Naive thymus-derived CD4-positive, alpha-beta T cell (primary cell): ENCODE results near the gene BTBD19. TPM values are rescaled to one million over a fixed set of nuclear protein-coding genes. Genes with fewer than 3 reads are reported as not detected.
"Not testable (repeated sequence)": the region's sequence is repeated elsewhere in the genome, so short reads cannot be mapped to it uniquely, and the experiment has no call there.

ENCODE experiments used
- ATAC-seq: fragments of 150-1000 bp; cut with Tn5 transposase; 2 replicates; pipeline ENCODE4 v1.10.0; 2021; ENCODE audit warnings: mild to moderate bottlenecking, moderate library complexity
- CTCF ChIA-PET: fragments of 350-600 bp; sonication (Branson Sonifier 250); formaldehyde crosslinking; loops from one replicate; lab custom pipeline; 2021; ENCODE audit warnings: antibody characterized with exemption; lab: Charles Lee
- POLR2A ChIA-PET: fragments of 350-600 bp; sonication (Branson Sonifier 250); formaldehyde crosslinking; loops from one replicate; lab custom pipeline; 2021; ENCODE audit warnings: antibody characterized with exemption, inconsistent platforms; lab: Charles Lee
- DNase-seq, 9 donors: peaks; one replicate each; pipeline versions ENCODE4 v3.0.0 to v3.0.0-alpha.2; 2020 to 2022; ENCODE audit warnings: mixed read lengths in 1 of 9
- H3K27ac ChIP-seq: one replicate; pipeline ENCODE4 v1.7.0; 2013; ENCODE audit warnings: mild to moderate bottlenecking, low read depth, low read length, moderate library complexity
- H3K27me3 ChIP-seq, 2 donors: one replicate each; pipeline ENCODE4 v1.7.0; 2013; ENCODE audit warnings: low read length in 2 of 2, mild to moderate bottlenecking in 2 of 2, moderate library complexity in 2 of 2; ENCODE audit not compliant: control insufficient read depth in 2 of 2, insufficient read depth in 2 of 2
- H3K36me3 ChIP-seq, 3 experiments: 1 replicate in 2 of 3; 2 replicates in 1 of 3; pipeline ENCODE4 v1.7.0; 2013; ENCODE audit warnings: low read length in 3 of 3, mild to moderate bottlenecking in 3 of 3, moderate library complexity in 1 of 3; ENCODE audit not compliant: insufficient read depth in 3 of 3, control insufficient read depth in 2 of 3
- H3K4me1 ChIP-seq, 2 donors: one replicate each; pipeline ENCODE4 v1.7.0; 2013; ENCODE audit warnings: low read length in 2 of 2, mild to moderate bottlenecking in 2 of 2, moderate library complexity in 1 of 2; ENCODE audit not compliant: control insufficient read depth in 2 of 2, insufficient read depth in 2 of 2
- H3K4me3 ChIP-seq: 2 replicates; pipeline ENCODE4 v1.7.0; 2013; ENCODE audit warnings: mild to moderate bottlenecking, low read length
- H3K9me3 ChIP-seq, 3 experiments: 1 replicate in 2 of 3; 2 replicates in 1 of 3; pipeline ENCODE4 v1.7.0; 2013; ENCODE audit warnings: low read length in 3 of 3; ENCODE audit not compliant: control insufficient read depth in 2 of 3
- H3K27ac Mint-ChIP-seq, 9 donors: one replicate each; pipeline ENCODE4 v1.8.0; 2020 to 2022; ENCODE audit warnings: mixed read lengths in 9 of 9, mild to moderate bottlenecking in 8 of 9, moderate library complexity in 5 of 9, inconsistent platforms in 2 of 9
- H3K27me3 Mint-ChIP-seq, 5 donors: one replicate each; pipeline ENCODE4 v1.8.0; 2021 to 2022; ENCODE audit warnings: mixed read lengths in 5 of 5, mild to moderate bottlenecking in 1 of 5
- H3K36me3 Mint-ChIP-seq, 5 donors: one replicate each; pipeline ENCODE4 v1.8.0; 2020 to 2022; ENCODE audit warnings: mixed read lengths in 5 of 5, mild to moderate bottlenecking in 3 of 5, inconsistent platforms in 1 of 5
- H3K4me1 Mint-ChIP-seq, 7 donors: one replicate each; pipeline ENCODE4 v1.8.0; 2020 to 2022; ENCODE audit warnings: mixed read lengths in 7 of 7, mild to moderate bottlenecking in 3 of 7, inconsistent platforms in 1 of 7
- H3K4me3 Mint-ChIP-seq, 10 donors: one replicate each; pipeline ENCODE4 v1.8.0; 2020 to 2022; ENCODE audit warnings: mild to moderate bottlenecking in 10 of 10, mixed read lengths in 10 of 10, moderate library complexity in 6 of 10, inconsistent platforms in 2 of 10
- H3K9me3 Mint-ChIP-seq, 11 donors: one replicate each; pipeline ENCODE4 v1.8.0; 2020 to 2022; ENCODE audit warnings: mixed read lengths in 11 of 11, mild to moderate bottlenecking in 4 of 11, inconsistent platforms in 1 of 11, moderate library complexity in 1 of 11
- intact Hi-C, 2 donors: fragments of 100-400 bp; cut with micrococcal nuclease; formaldehyde crosslinking; loops; one replicate each; pipeline ENCODE4 v1.15.1; 2023
- polyA plus RNA-seq, 2 donors: library from polyadenylated mRNA; unstranded; fragments of 300-500 nt; fragmentation: Illumina TruSeq; gene quantifications; one replicate each; pipeline ENCODE4 v1.2.3, GENCODE V29; 2021
- total RNA-seq, 6 experiments: library from RNA in 5 of 6; stranded (reverse) in 5 of 6; gene quantifications; 1 replicate in 5 of 6; 2 replicates in 1 of 6; pipeline ENCODE4 v1.2.3 and lab custom pipeline; 2021 to 2026

The BTBD19 gene
- total and polyA plus RNA-seq, 7 experiments from 2014 or later: 0.07 to 47.2 (median 12.5) TPM

DNA sequence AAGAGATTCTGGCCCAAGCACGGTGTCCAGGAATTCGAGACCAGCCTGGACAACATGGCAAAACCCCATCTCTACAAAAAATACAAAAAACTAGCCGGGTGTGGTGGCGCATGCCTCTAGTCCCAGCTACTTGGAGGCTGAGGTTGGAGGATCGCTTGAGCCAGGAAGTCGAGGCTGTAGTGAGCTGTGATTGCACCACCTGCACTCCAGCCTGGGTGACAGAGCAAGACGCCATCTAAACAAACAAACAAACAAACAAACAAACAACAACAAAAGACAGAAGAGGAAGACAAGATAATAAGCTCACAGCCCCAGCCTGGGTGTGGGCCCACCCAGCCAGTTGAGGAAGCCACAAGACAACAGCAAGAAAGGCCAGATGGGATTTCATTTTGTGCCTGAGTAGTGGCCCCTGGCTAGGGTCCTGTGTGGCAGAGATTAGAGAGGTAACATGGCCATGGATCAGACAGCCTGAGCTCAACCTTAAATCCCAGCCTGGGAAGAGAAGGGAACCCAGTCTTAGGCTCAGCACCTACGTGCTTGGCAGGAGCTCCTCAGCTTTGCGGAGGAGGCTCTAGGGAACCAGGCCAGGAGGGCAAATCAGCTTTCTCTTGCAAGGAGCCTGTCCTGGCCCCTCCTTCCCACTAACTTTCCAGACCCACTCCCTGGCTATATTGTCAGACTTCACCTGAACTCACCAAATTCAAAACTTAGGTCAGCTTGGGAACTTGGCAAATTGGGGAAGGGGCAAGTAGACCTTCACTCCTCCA is 15.4 kb upstream of the BTBD19 start:
- H3K27ac Mint-ChIP-seq: peak overlapping the region in 1 of 9 donors; percentile 31
- ChIA-PET CTCF (interaction anchor here (0.6 to 2.1 kb wide), 6 partner anchors 8 to 219 kb away, joined by 3 to 7 read pairs (median 5); partner anchors contain the start of genes BTBD19 and UROD), POLR2A (interaction anchor here (0.6 to 5.4 kb wide), 5 partner anchors 17 to 547 kb away, joined by 3 to 52 read pairs (median 4); partner anchors contain the start of genes MUTYH, RPS8 and TOE1)
- no peaks in the 10 kb centered on the region for H3K9me3 ChIP-seq
- ATAC-seq (no peak), DNase-seq (no peak)
- no peaks in the 10 kb centered on the region for H3K4me1 ChIP-seq
- no peaks in the 10 kb centered on the region for H3K27me3 Mint-ChIP-seq
- no peak overlapping the region for H3K4me3 ChIP-seq
- no peak overlapping the region for H3K4me3 Mint-ChIP-seq
- intact Hi-C loops: loop anchor here in 1 of 2 donors (2.0 kb wide), 1 partner anchor 44 kb away; no protein-coding TSS in a partner anchor
- no peaks in the 10 kb centered on the region for H3K9me3 Mint-ChIP-seq
- H3K4me1 Mint-ChIP-seq: peaks cover 0 to 5% (median 2%) of the 10 kb centered on the region in 7 donors
- H3K27me3 ChIP-seq: no peaks in the 10 kb centered on the region
- no peaks in the 10 kb centered on the region for H3K36me3 Mint-ChIP-seq
- H3K27ac ChIP-seq: no peak overlapping the region
- H3K36me3 ChIP-seq: no peaks in the 10 kb centered on the region

DNA sequence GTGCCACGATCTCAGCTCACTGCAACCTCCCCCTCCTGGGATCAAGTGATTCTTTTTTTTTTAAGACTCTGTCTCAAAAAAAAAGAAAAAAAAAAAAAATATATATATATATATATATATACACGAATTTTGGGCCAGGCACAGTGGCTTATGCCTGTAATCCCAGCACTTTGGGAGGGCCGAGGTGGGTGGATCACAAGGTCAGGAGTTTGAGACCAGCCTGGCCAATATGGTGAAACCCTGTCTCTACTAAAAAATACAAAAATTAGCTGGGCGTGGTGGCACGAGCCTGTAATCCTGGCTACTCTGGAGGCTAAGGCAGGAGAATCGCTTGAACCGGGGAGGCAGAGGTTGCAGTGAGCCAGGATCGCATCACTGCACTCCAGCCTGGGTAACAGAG is 10.4 kb upstream of the BTBD19 start:
- H3K9me3 Mint-ChIP-seq, ATAC-seq, H3K4me3 ChIP-seq, H3K9me3 ChIP-seq, H3K27me3 Mint-ChIP-seq, H3K4me3 Mint-ChIP-seq, H3K27ac ChIP-seq, CTCF ChIA-PET, H3K27me3 ChIP-seq, DNase-seq: not testable (repeated sequence)
- H3K36me3 Mint-ChIP-seq: peaks cover 6 to 16% (median 9%) of the 10 kb centered on the region in 5 donors
- peak overlapping the region in 3 of 9 donors; percentile 22 to 93 (median 63) for H3K27ac Mint-ChIP-seq
- H3K4me1 Mint-ChIP-seq: peaks cover 10 to 30% (median 20%) of the 10 kb centered on the region in 7 donors
- intact Hi-C loops: loop anchor here in 1 of 2 donors (2.0 kb wide), 1 partner anchor 39 kb away; no protein-coding TSS in a partner anchor
- Histone ChIP-seq H3K36me3 (peaks cover 1 to 10% (median 4%) of the 10 kb centered on the region in 3 experiments), H3K4me1 (peaks cover 11 to 16% of the 10 kb centered on the region in 2 donors)
- POLR2A ChIA-PET: interaction anchor here (1.5 to 18.7 kb wide), 6 partner anchors 11 to 214 kb away, joined by 5 to 709 read pairs (median 10); partner anchors contain the start of genes BTBD19, HECTD3 and UROD

DNA sequence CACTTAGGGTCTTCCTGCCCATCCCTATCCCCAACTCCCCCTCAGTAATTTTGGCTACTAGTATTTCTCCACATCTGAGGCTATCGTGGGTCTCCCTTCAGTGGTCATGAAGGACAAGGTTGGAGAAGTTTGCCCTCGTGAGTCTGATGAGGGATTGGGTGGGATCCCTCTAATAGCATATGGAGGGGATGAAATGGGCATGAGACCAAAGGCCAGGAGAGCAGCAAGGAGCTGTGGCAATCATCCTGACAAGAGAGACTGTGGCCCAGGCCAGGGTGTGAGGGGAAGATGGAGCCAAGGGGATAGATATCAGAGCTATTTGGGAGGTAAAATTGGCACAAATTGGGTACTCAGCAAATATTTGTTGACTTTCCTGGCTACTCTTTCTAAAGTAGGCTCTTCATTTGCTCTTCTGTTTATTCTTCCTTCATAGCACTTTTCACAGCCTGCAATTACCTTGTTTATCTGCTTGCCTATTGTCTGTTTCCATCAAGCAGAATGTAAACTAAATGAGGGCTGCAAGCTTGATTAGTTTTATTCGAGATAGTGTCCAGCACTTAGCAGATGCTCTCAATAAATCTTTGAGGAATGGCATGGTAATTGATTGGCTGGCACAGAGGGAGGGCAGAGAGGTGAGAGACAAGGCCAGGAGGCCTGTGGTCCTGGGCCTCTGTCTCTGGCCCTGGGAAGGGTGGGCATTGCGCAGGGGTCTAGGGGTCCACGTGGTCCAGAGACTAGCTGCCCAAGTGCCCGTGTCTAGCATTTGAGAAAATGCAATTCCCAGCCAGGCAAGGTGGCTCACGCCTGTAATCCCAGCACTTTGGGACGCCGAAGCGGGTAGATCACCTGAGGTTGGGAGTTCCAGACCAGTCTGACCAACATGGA is 9.6 kb upstream of the BTBD19 start:
- Mint-ChIP-seq H3K27me3 (no peaks in the 10 kb centered on the region), H3K36me3 (peaks cover 11 to 23% (median 15%) of the 10 kb centered on the region in 5 donors), H3K9me3 (no peaks in the 10 kb centered on the region), H3K27ac (peak overlapping the region; percentile 36 to 99 (median 98)), H3K4me1 (peaks cover 15 to 35% (median 26%) of the 10 kb centered on the region in 7 donors), H3K4me3 (peak overlapping the region in 8 of 10 donors; percentile 11 to 96 (median 54))
- ChIA-PET POLR2A (interaction anchor here (0.6 to 18.7 kb wide), 12 partner anchors 13 to 505 kb away, joined by 3 to 709 read pairs (median 10); partner anchors contain the start of genes BTBD19, HECTD3, RPS8 and UROD), CTCF (interaction anchor here (0.8 to 2.3 kb wide), 4 partner anchors 9 to 44 kb away, joined by 5 to 7 read pairs (median 5); partner anchors contain the start of gene PTCH2)
- intact Hi-C loops: loop anchor here in 1 of 2 donors (2.0 kb wide), 1 partner anchor 38 kb away; no protein-coding TSS in a partner anchor
- Histone ChIP-seq H3K36me3 (peaks cover 5 to 19% (median 10%) of the 10 kb centered on the region in 3 experiments), H3K4me3 (no peak overlapping the region), H3K27ac (peak overlapping the region; percentile 94), H3K9me3 (no peaks in the 10 kb centered on the region), H3K4me1 (peaks cover 17 to 24% of the 10 kb centered on the region in 2 donors), H3K27me3 (no peaks in the 10 kb centered on the region)
- ATAC-seq: no peak
- peak in 1 of 9 donors; percentile 7 for DNase-seq

- Histone ChIP-seq H3K4me1 (peaks cover 17 to 24% of the 10 kb centered on the region in 2 donors), H3K36me3 (peaks cover 7 to 30% (median 18%) of the 10 kb centered on the region in 3 experiments), H3K9me3 (no peaks in the 10 kb centered on the region), H3K4me3 (peak within 1 kb of the TSS; percentile 66), H3K27me3 (no peaks in the 10 kb centered on the region), H3K27ac (peak within 1 kb of the TSS; percentile 94)
- CTCF ChIA-PET: interaction anchor here (0.7 to 3.1 kb wide), 16 partner anchors 9 to 506 kb away, joined by 3 to 44 read pairs (median 6); partner anchors contain the start of genes BEST4, BTBD19, HECTD3 and RPS8
- H3K9me3 Mint-ChIP-seq: no peaks in the 10 kb centered on the region
- H3K4me3 Mint-ChIP-seq: peak within 1 kb of the TSS; percentile 85 to 98 (median 93)
- peak within 1 kb of the TSS; percentile 84 to 99 (median 98) for H3K27ac Mint-ChIP-seq
- DNase-seq: peak; percentile 93 to 99 (median 98)
- peaks cover 19 to 43% (median 33%) of the 10 kb centered on the region in 7 donors for H3K4me1 Mint-ChIP-seq
- H3K36me3 Mint-ChIP-seq: peaks cover 11 to 28% (median 21%) of the 10 kb centered on the region in 5 donors
- no peaks in the 10 kb centered on the region for H3K27me3 Mint-ChIP-seq
- intact Hi-C loops: loop anchor here (2.0 to 10.0 kb wide), 12 partner anchors 25 to 887 kb away; partner anchors contain the start of genes GPBP1L1 (in 2 of the 2), RNU5D-1 (in 2 of the 2), RPS8 (in 2 of the 2) and TESK2 (in 2 of the 2)
- POLR2A ChIA-PET: interaction anchor here (0.6 to 18.7 kb wide), 26 partner anchors 10 to 884 kb away, joined by 3 to 709 read pairs (median 8); partner anchors contain the start of genes AKR1A1, BEST4, BTBD19 and EIF2B3
- ATAC-seq: peak; percentile 92
Measured at GRCh38 chr1:44799770-44800584, 8.3 kb upstream of the BTBD19 start, which contains the start of gene PLK3. TSS of gene PLK3 (plus strand) at chr1:44800377. CDS start at chr1:44800464, 87 bp downstream.
